Heart right ventricle (tissue), 16 donors: ENCODE data around the gene YARS2. TPM values are rescaled to one million over a fixed set of nuclear protein-coding genes. Genes with fewer than 3 reads are reported as not detected.

Experiments used
- ATAC-seq, 8 donors: fragments of 200-7000 bp; cut with Tn5 transposase; one replicate each; pipeline ENCODE4 v1.9.1; 2020; ENCODE audit warnings: mild to moderate bottlenecking in 8 of 8, moderate library complexity in 8 of 8, moderate number of reproducible peaks in 1 of 8
- DNase-seq, 2 donors: peaks; one replicate each; pipeline ENCODE4 v3.0.0-alpha.2; 2020
- H3K27ac ChIP-seq, 10 donors: fragments of 200-600 bp; sonication (generic) in 2 of 10; one replicate each; pipeline versions ENCODE4 v1.5.0 to v1.8.0; 2020 to 2022; ENCODE audit warnings: mild to moderate bottlenecking in 3 of 10
- H3K27me3 ChIP-seq, 7 donors: fragments of 200-600 bp; one replicate each; pipeline ENCODE4 v1.8.0; 2021 to 2022; ENCODE audit warnings: mild to moderate bottlenecking in 2 of 7
- H3K36me3 ChIP-seq, 9 donors: fragments of 200-600 bp; sonication (generic) in 1 of 9; one replicate each; pipeline versions ENCODE4 v1.5.0 to v1.8.0; 2020 to 2022; ENCODE audit warnings: mild to moderate bottlenecking in 2 of 9
- H3K4me1 ChIP-seq, 9 donors: fragments of 200-600 bp; sonication (generic) in 1 of 9; one replicate each; pipeline versions ENCODE4 v1.5.0 to v1.8.0; 2020 to 2022; ENCODE audit warnings: mild to moderate bottlenecking in 4 of 9
- H3K4me3 ChIP-seq, 10 donors: fragments of 200-600 bp; sonication (generic) in 2 of 10; one replicate each; pipeline versions ENCODE4 v1.5.0 to v1.8.0; 2020 to 2022; ENCODE audit warnings: mild to moderate bottlenecking in 7 of 10, moderate library complexity in 2 of 10
- H3K9me3 ChIP-seq, 11 donors: fragments of 200-600 bp in 10 of 11; sonication (generic) in 2 of 11; one replicate each; pipeline versions ENCODE4 v1.5.0 to v1.8.0; 2013 to 2022; ENCODE audit warnings: mild to moderate bottlenecking in 2 of 11, control low read depth in 1 of 11, moderate library complexity in 1 of 11
- CTCF ChIP-seq, 9 donors: fragments of 200-600 bp; sonication (generic) in 2 of 9; IDR thresholded peaks; one replicate each; pipeline versions ENCODE4 v1.5.0 to v1.8.0; 2021 to 2022; ENCODE audit warnings: antibody characterized with exemption in 9 of 9, mild to moderate bottlenecking in 5 of 9, moderate library complexity in 1 of 9
- WGBS, 2 donors: extraction: QIAGEN DNeasy Blood & Tissue Kit; methylation state at CpG; one replicate each; pipeline ENCODE4 v1.1.7; 2013; ENCODE audit warnings: inconsistent platforms in 1 of 2; 5-methylcytosine and 5-hydroxymethylcytosine counted together
- intact Hi-C, 10 donors: fragments of 100-400 bp; cut with DNase I; formaldehyde crosslinking; loops; one replicate each; pipeline versions ENCODE4 v1.11.1 to v1.14.2; 2022
- polyA plus RNA-seq, 2 donors: library from polyadenylated mRNA; stranded (reverse); fragments of 200-250 nt; gene quantifications; one replicate each; pipeline ENCODE4 v1.2.3, GENCODE V29; 2013
- total RNA-seq, 10 donors: library from RNA; stranded (reverse); fragmentation: NEBNext Ultra II Directional in 3 of 10; extraction: Animal tissue kit (Norgen Biotek cat#: 25700) in 3 of 10; gene quantifications; one replicate each; pipeline versions ENCODE4 v1.2.1 to v1.2.4, GENCODE V29; 2021 to 2023
- donor health status: Arrhythmogenic right ventricular cardiomyopathy.
- donor health status: ischemic (EF 13 %, LVEDD 7.1; RV severe dilation, severe dysfunction).
- donor health status: healthy with polysubstance abuse.
- donor health status: DM: no; HTN: yes; CAD: no.
- donor health status: DM: no; HTN: no; CAD: no.
- donor health status: ischemic (EF 25% LVEDD 6.9; RV normal size, moderate dysfunction).
- donor health status: ischemic (EF 25% LVEDD 5.7; RV mildly dilated, moderate dysfunction).
- donor health status: healthy.
- donor health status: DM: yes; HTN: yes; CAD: no.
- donor health status: Ischemic cardiomyopathy.
- donor health status: ischemic (EF 35%, LVEDD 5.7; RV mildly dilated, moderate dysfunction).
- donor health status: nonischemic (EF 11% LVEDD 7.7; RV severe dilation, severe dysfunction).
- donor health status: DM: yes; HTN: yes; CAD: no.
- donor health status: PGD.
- donor health status: ischemic (EF 29% LVEDD 5.4; RV normal size, mild dysfunction).
- donor health status: nonischemic (EF 23%, LVEDD 6.1; RV moderate dilation, normal function).

YARS2 gene
- total and polyA plus RNA-seq, 12 donors: 8.4 to 16.9 (median 12.7) TPM

DNA sequence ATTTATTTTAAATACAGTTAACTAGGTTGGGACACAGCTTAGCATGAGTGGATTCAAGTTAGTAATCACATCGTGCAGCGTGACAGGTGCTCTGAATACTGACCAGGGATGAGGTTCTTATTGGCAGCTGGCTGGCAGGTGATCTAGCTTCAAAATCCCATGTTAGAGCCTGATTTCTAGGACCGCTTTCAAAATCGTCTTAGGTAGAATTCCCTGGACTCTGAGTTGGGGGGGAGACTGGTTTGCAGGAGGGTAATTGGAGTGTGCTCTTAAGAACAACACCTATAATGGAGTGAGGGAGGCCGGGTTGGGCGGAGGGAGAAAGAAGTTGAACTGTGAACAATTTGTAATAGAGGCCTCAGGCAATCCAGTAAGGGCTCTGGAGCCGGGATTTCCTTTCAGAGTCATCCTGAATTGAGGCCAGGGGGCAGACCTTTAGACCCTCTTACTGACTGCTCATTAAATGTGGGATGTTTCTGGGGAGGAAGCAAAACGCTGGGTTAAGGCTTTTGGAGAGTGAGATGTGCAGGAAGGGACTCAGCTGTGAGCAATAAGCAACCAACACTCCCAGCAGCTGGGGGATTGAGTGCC is 874 bp upstream of the YARS2 start:
- peak in 1 of 9 donors; percentile 17 for TF ChIP-seq CTCF (IDR thresholded peaks at IDR 0.05)
- Histone ChIP-seq H3K27me3 (peaks cover 0 to 6% (median 0%) of the 10 kb centered on the region in 7 donors), H3K9me3 (no peaks in the 10 kb centered on the region), H3K36me3 (peaks cover 0 to 26% (median 10%) of the 10 kb centered on the region in 9 donors), H3K4me1 (peaks cover 0 to 35% (median 20%) of the 10 kb centered on the region in 9 donors), H3K4me3 (peak overlapping the region in 8 of 10 donors; percentile 77 to 95 (median 85)), H3K27ac (peak overlapping the region in 4 of 10 donors; percentile 85 to 95 (median 90))
- intact Hi-C loops: loop anchor here in 9 of 10 donors (1.0 to 10.0 kb wide), 13 partner anchors 158 to 1458 kb away; partner anchors contain the start of gene ALG10 (in 6 of the 9)
- ATAC-seq (no peak), DNase-seq (no peak)
- 32 to 39% methylated on average over 8 of the region's 8 CpGs for whole genome bisulfite sequencing, 2 donors

GRCh38 chr12:32755051-32755653 is 545 bp downstream of the YARS2 start:
- intact Hi-C loops: loop anchor here in 6 of 10 donors (1.0 to 10.0 kb wide), 7 partner anchors 76 to 1460 kb away; partner anchors contain the start of genes ALG10 (in 3 of the 6) and DNM1L (in 1 of the 6)

GRCh38 chr12:32754111-32754510 is 1.6 kb downstream of the YARS2 start:
- no peak for ATAC-seq
- Histone ChIP-seq H3K9me3 (no peaks in the 10 kb centered on the region), H3K36me3 (peaks cover 3 to 51% (median 34%) of the 10 kb centered on the region in 9 donors), H3K4me1 (peaks cover 0 to 32% (median 20%) of the 10 kb centered on the region in 9 donors), H3K27me3 (no peaks in the 10 kb centered on the region), H3K4me3 (peak overlapping the region in 8 of 10 donors; percentile 77 to 95 (median 85)), H3K27ac (peak overlapping the region in 5 of 10 donors; percentile 85 to 95 (median 90))
- 42 to 51% methylated on average over 2 of the region's 2 CpGs for WGBS, 2 donors
- no peak for TF ChIP-seq CTCF (IDR thresholded peaks at IDR 0.05)
- intact Hi-C loops: loop anchor here in 4 of 10 donors (10.0 kb wide), 4 partner anchors 161 to 1461 kb away; partner anchors contain the start of gene ALG10 (in 2 of the 4)
- no peak for DNase-seq

More at GRCh38 chr12:32755051-32755653, 545 bp downstream of the YARS2 start:
- TF ChIP-seq CTCF (IDR thresholded peaks at IDR 0.05): peak; percentile 30 to 76 (median 58)
- DNase-seq (peak; percentile 47 to 57), ATAC-seq (peak; percentile 42 to 79 (median 67))
- Histone ChIP-seq H3K27me3 (no peaks in the 10 kb centered on the region), H3K27ac (peak overlapping the region; percentile 24 to 95 (median 87)), H3K4me1 (peaks cover 0 to 32% (median 20%) of the 10 kb centered on the region in 9 donors), H3K36me3 (peaks cover 0 to 41% (median 24%) of the 10 kb centered on the region in 9 donors), H3K4me3 (peak overlapping the region; percentile 54 to 97 (median 85)), H3K9me3 (no peaks in the 10 kb centered on the region)
- WGBS, 2 donors: 0 to 1% methylated on average over 40 of the region's 40 CpGs

GRCh38 chr12:32753605-32754004 is 2.1 kb downstream of the YARS2 start:
- WGBS, 2 donors: 50 to 53% methylated on average over 4 of the region's 4 CpGs
- Histone ChIP-seq H3K27ac (peak overlapping the region in 2 of 10 donors; percentile 91 to 95), H3K27me3 (no peaks in the 10 kb centered on the region), H3K4me3 (peak overlapping the region in 3 of 10 donors; percentile 80 to 95 (median 83)), H3K4me1 (peaks cover 0 to 32% (median 20%) of the 10 kb centered on the region in 9 donors), H3K9me3 (no peaks in the 10 kb centered on the region), H3K36me3 (peaks cover 3 to 56% (median 36%) of the 10 kb centered on the region in 9 donors)
- no peak for ATAC-seq
- intact Hi-C loops: loop anchor here in 4 of 10 donors (10.0 kb wide), 4 partner anchors 161 to 1461 kb away; partner anchors contain the start of gene ALG10 (in 2 of the 4)
- DNase-seq: no peak
- TF ChIP-seq CTCF (IDR thresholded peaks at IDR 0.05): no peak
